IMR-90 (cell line): ENCODE data around the gene CRYBB1. TPM values are rescaled to one million over a fixed set of nuclear protein-coding genes. Genes with fewer than 3 reads are reported as not detected.

Experiments
- ATAC-seq: fragments of 200-7000 bp; cut with Tn5 transposase; 2 replicates; pipeline ENCODE4 v1.9.1; 2020; ENCODE audit warnings: low read depth, mild to moderate bottlenecking, moderate library complexity
- BruUV-seq: library from RNA; stranded (reverse); fragments of 400-500 nt; replicated peaks from 2 replicates; lab custom pipeline; 2021; lab: Mats Ljungman, UMichigan
- CTCF ChIA-PET: fragments of 300-600 bp; formaldehyde crosslinking; extraction: SDS; loops from one replicate; lab custom pipeline; 2021; ENCODE audit warnings: antibody characterized with exemption; lab: Yijun Ruan, JAX
- POLR2A ChIA-PET: fragments of 300-600 bp; sonication (Branson Sonifier 250); formaldehyde crosslinking; loops from one replicate; lab custom pipeline; 2022; ENCODE audit warnings: antibody characterized with exemption; ENCODE audit not compliant: unreplicated experiment; lab: Charles Lee
- DNase-seq: peaks from one replicate; pipeline ENCODE4 v3.0.0; 2013
- H2AFZ ChIP-seq: replicated peaks from 2 replicates; pipeline ENCODE3; 2013; ENCODE audit warnings: low read length, mild to moderate bottlenecking; ENCODE audit not compliant: poor library complexity
- H2AK5ac ChIP-seq: 2 replicates; pipeline ENCODE4 v1.6.1; 2013; ENCODE audit warnings: low read depth, low read length, inconsistent platforms
- H2AK9ac ChIP-seq: replicated peaks from 2 replicates; pipeline ENCODE3; 2013; ENCODE audit warnings: mild to moderate bottlenecking, low read depth, low read length, moderate library complexity; ENCODE audit not compliant: poor library complexity
- H2BK120ac ChIP-seq: 2 replicates; pipeline ENCODE4 v1.6.1; 2013; ENCODE audit warnings: low read depth, low read length, inconsistent platforms
- H2BK15ac ChIP-seq: 3 replicates; pipeline ENCODE4 v1.6.1; 2013; ENCODE audit warnings: low read depth, low read length, inconsistent platforms
- H2BK20ac ChIP-seq: 2 replicates; pipeline ENCODE4 v1.6.1; 2013; ENCODE audit warnings: low read depth, mild to moderate bottlenecking, inconsistent platforms, low read length, moderate library complexity
- H2BK5ac ChIP-seq: 2 replicates; pipeline ENCODE4 v1.6.1; 2013; ENCODE audit warnings: mild to moderate bottlenecking, low read depth, low read length, inconsistent platforms; ENCODE audit not compliant: poor library complexity, severe bottlenecking
- H3K14ac ChIP-seq: replicated peaks from 2 replicates; pipeline ENCODE4 v1.6.1; 2013; ENCODE audit warnings: low read depth, low read length, inconsistent platforms
- H3K18ac ChIP-seq: 2 replicates; pipeline ENCODE4 v1.6.1; 2013; ENCODE audit warnings: low read depth, low read length, control low read depth
- H3K23ac ChIP-seq: 2 replicates; pipeline ENCODE4 v1.6.1; 2013; ENCODE audit warnings: low read depth, low read length, inconsistent platforms
- H3K27ac ChIP-seq: 2 replicates; pipeline ENCODE4 v1.5.1; 2013; ENCODE audit warnings: mild to moderate bottlenecking, control low read depth, low read length; ENCODE audit not compliant: insufficient read depth
- H3K27me3 ChIP-seq: 2 replicates; pipeline ENCODE4 v1.6.1; 2013; ENCODE audit warnings: low read length; ENCODE audit not compliant: control insufficient read depth, insufficient read depth
- H3K36me3 ChIP-seq: 2 replicates; pipeline ENCODE4 v1.6.1; 2013; ENCODE audit warnings: low read length, mixed read lengths; ENCODE audit not compliant: control insufficient read depth, insufficient read depth
- H3K4ac ChIP-seq: 2 replicates; pipeline ENCODE4 v1.6.1; 2013; ENCODE audit warnings: low read depth, low read length, inconsistent platforms
- H3K4me1 ChIP-seq: 2 replicates; pipeline ENCODE4 v1.6.1; 2013; ENCODE audit warnings: low read length, mixed read lengths; ENCODE audit not compliant: control insufficient read depth, insufficient read depth
- H3K4me2 ChIP-seq: 2 replicates; pipeline ENCODE4 v1.6.1; 2013; ENCODE audit warnings: low read depth, mild to moderate bottlenecking, control low read depth, low read length, moderate library complexity
- H3K4me3 ChIP-seq: 2 replicates; pipeline ENCODE4 v1.5.1; 2013; ENCODE audit warnings: low read depth, mild to moderate bottlenecking, control low read depth, low read length, moderate library complexity; ENCODE audit not compliant: insufficient read depth
- H3K56ac ChIP-seq: 2 replicates; pipeline ENCODE4 v1.6.1; 2013; ENCODE audit warnings: low read length, inconsistent platforms; ENCODE audit not compliant: insufficient read depth; ENCODE audit errors: extremely low read depth
- H3K79me1 ChIP-seq, 2 experiments: 2 replicates each; pipeline ENCODE4 v1.6.1; 2013; ENCODE audit warnings: low read length in 2 of 2, inconsistent platforms in 1 of 2, low read depth in 1 of 2
- H3K9ac ChIP-seq: 2 replicates; pipeline ENCODE4 v1.6.1; 2013; ENCODE audit warnings: low read depth, low read length, control low read depth
- H3K9me1 ChIP-seq: 2 replicates; pipeline ENCODE4 v1.6.1; 2013; ENCODE audit warnings: low read length, inconsistent platforms; ENCODE audit not compliant: insufficient read depth
- H3K9me3 ChIP-seq: 2 replicates; pipeline ENCODE4 v1.6.1; 2013; ENCODE audit warnings: low read length; ENCODE audit not compliant: control insufficient read depth, insufficient read depth
- H4K20me1 ChIP-seq: 2 replicates; pipeline ENCODE4 v1.6.1; 2013; ENCODE audit warnings: low read length, inconsistent platforms; ENCODE audit not compliant: insufficient read depth
- H4K5ac ChIP-seq: 2 replicates; pipeline ENCODE4 v1.6.1; 2013; ENCODE audit warnings: mild to moderate bottlenecking, low read depth, low read length, control low read depth
- H4K8ac ChIP-seq, 2 experiments: 2 replicates each; pipeline ENCODE4 v1.6.1; 2013; ENCODE audit warnings: low read depth in 2 of 2, low read length in 2 of 2, control low read depth in 1 of 2, inconsistent platforms in 1 of 2
- H4K91ac ChIP-seq: 2 replicates; pipeline ENCODE4 v1.6.1; 2013; ENCODE audit warnings: low read depth, low read length, inconsistent platforms; ENCODE audit not compliant: insufficient read depth
- BHLHE40 ChIP-seq: fragments of 150-350 bp; IDR thresholded peaks from 2 replicates; pipeline ENCODE4 v1.6.1; 2016; ENCODE audit warnings: mild to moderate bottlenecking, low read depth, low read length
- CEBPB ChIP-seq: IDR thresholded peaks from 2 replicates; pipeline ENCODE4 v1.6.1; 2012; ENCODE audit warnings: low read depth, low read length, improper control_type of control experiment
- CHD1 ChIP-seq: IDR thresholded peaks from 2 replicates; pipeline ENCODE4 v1.6.1; 2012; ENCODE audit warnings: low read depth, low read length, improper control_type of control experiment
- CTCF ChIP-seq: conservative IDR thresholded peaks from 2 replicates; pipeline ENCODE4 v1.5.1; 2012; ENCODE audit warnings: mild to moderate bottlenecking, low read depth, low read length, improper control_type of control experiment
- ELK1 ChIP-seq: fragments of 150-350 bp; IDR thresholded peaks from 2 replicates; pipeline ENCODE4 v1.6.1; 2016; ENCODE audit warnings: low read depth, mild to moderate bottlenecking, low read length, moderate library complexity, borderline replicate concordance
- FOS ChIP-seq: fragments of 150-350 bp; IDR thresholded peaks from 2 replicates; pipeline ENCODE4 v1.6.1; 2016; ENCODE audit warnings: low read depth, low read length
- MAFK ChIP-seq: IDR thresholded peaks from 2 replicates; pipeline ENCODE4 v1.6.1; 2012; ENCODE audit warnings: low read depth, low read length, improper control_type of control experiment
- MAZ ChIP-seq: IDR thresholded peaks from 2 replicates; pipeline ENCODE4 v1.6.1; 2012; ENCODE audit warnings: low read depth, mild to moderate bottlenecking, low read length, improper control_type of control experiment, moderate library complexity, borderline replicate concordance
- MXI1 ChIP-seq: IDR thresholded peaks from 2 replicates; pipeline ENCODE4 v1.6.1; 2012; ENCODE audit warnings: low read depth, mild to moderate bottlenecking, low read length, moderate library complexity, borderline replicate concordance
- NFE2L2 ChIP-seq: fragments of 150-350 bp; IDR thresholded peaks from 2 replicates; pipeline ENCODE4 v1.6.1; 2016; ENCODE audit warnings: low read depth, mild to moderate bottlenecking, low read length
- POLR2A ChIP-seq: IDR thresholded peaks from 2 replicates; pipeline ENCODE4 v1.6.1; 2012; ENCODE audit warnings: mild to moderate bottlenecking, low read depth, low read length
- RAD21 ChIP-seq: IDR thresholded peaks from 2 replicates; pipeline ENCODE4 v1.6.1; 2012; ENCODE audit warnings: low read length, improper control_type of control experiment
- RCOR1 ChIP-seq: IDR thresholded peaks from 2 replicates; pipeline ENCODE4 v1.6.1; 2012; ENCODE audit warnings: mild to moderate bottlenecking, low read length, improper control_type of control experiment; ENCODE audit not compliant: insufficient replicate concordance
- RFX5 ChIP-seq: IDR thresholded peaks from 2 replicates; pipeline ENCODE4 v1.8.0; 2012; ENCODE audit warnings: low read depth, mild to moderate bottlenecking, low read length, moderate library complexity
- SMC3 ChIP-seq: fragments of 150-350 bp; IDR thresholded peaks from 2 replicates; pipeline ENCODE4 v1.6.1; 2016; ENCODE audit warnings: low read depth, mild to moderate bottlenecking, antibody characterized with exemption, low read length, moderate library complexity
- USF2 ChIP-seq: fragments of 150-350 bp; IDR thresholded peaks from 2 replicates; pipeline ENCODE4 v1.6.1; 2017; ENCODE audit warnings: mild to moderate bottlenecking, antibody characterized with exemption, low read length, low read depth
- WGBS, 2 experiments: methylation state at CpG; one replicate each; pipeline versions ENCODE4 v1.1.5 to v1.1.7; 2013; ENCODE audit warnings: missing lambda C conversion rate in 2 of 2; ENCODE audit not compliant: insufficient read length in 1 of 2; ENCODE audit errors: extremely low coverage in 2 of 2; 5-methylcytosine and 5-hydroxymethylcytosine counted together
- dilution Hi-C: fragments of 300-500 bp; cut with HindIII; formaldehyde crosslinking; loops from one replicate; pipeline ENCODE4 v1.14.3; 2018; ENCODE audit warnings: low sequenced_read_pairs; ENCODE audit not compliant: unreplicated experiment
- in situ Hi-C: fragments of 300-500 bp; cut with MboI; formaldehyde crosslinking; loops from 3 replicates; pipeline ENCODE4 v1.14.3; 2019; ENCODE audit warnings: low sequenced_read_pairs, inconsistent platforms, mixed read lengths
- intact Hi-C: fragments of 100-400 bp; cut with micrococcal nuclease; formaldehyde crosslinking; loops from 2 replicates; pipeline ENCODE4 v1.10.0; 2022
- polyA plus RNA-seq, 3 experiments: library from polyadenylated mRNA; depleted of rRNA; stranded (reverse); fragments of >200 nt; gene quantifications; 2 replicates each; pipeline ENCODE4 v1.2.3, GENCODE V29; 2012; ENCODE audit warnings: low replicate concordance in 1 of 3
- total RNA-seq: library from RNA; depleted of rRNA; stranded (reverse); fragments of >200 nt; gene quantifications from 2 replicates; pipeline ENCODE4 v1.2.3, GENCODE V29; 2012

Gene CRYBB1
- total and polyA plus RNA-seq, 2 of the 4 experiments (the other 2 are of a cell fraction) = not detected

DNA sequence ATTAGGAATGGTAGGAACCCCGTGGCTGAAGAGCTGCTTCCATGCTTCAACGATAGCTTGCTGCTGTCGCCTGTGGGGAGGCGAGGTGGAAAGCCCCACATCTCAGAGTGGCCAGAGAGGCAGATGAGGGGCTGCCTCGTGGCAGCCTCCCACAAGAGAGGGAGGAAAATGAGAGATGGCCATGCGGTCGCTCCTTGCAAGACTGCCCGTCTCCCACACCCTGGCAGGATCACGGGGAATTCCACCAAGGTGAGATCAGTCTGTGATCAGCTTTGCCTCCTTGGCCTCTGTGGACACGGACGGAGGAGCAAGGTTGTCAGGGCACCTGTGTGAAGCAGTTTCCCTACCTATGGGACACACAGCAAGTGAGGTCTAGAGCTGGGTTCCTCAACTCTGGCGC, 7.0 kb upstream of the CRYBB1 start:
- Histone ChIP-seq H3K9ac (no peak overlapping the region), H3K14ac (no peak overlapping the region), H3K27me3 (peaks cover 31% of the 10 kb centered on the region), H2BK5ac (no peak overlapping the region), H2BK15ac (no peak overlapping the region; the same call in 2 of the 3 replicates), H3K4me2 (no peak overlapping the region), H4K91ac (no peak overlapping the region), H2BK120ac (no peak overlapping the region), H4K8ac (no peak overlapping the region), H2AFZ (peak overlapping the region; percentile 47), H2AK5ac (no peak overlapping the region), H3K4me3 (no peak overlapping the region), H4K5ac (no peak overlapping the region), H3K18ac (no peak overlapping the region), H2AK9ac (no peak overlapping the region), H3K56ac (no peak overlapping the region), H3K9me1 (no peaks in the 10 kb centered on the region), H3K36me3 (no peaks in the 10 kb centered on the region), H2BK20ac (no peak overlapping the region), H3K23ac (no peak overlapping the region), H3K27ac (no peak overlapping the region), H3K79me1 (no peaks in the 10 kb centered on the region), H3K4ac (no peak overlapping the region), H4K20me1 (no peaks in the 10 kb centered on the region), H3K9me3 (no peaks in the 10 kb centered on the region), H3K4me1 (no peaks in the 10 kb centered on the region)
- ATAC-seq (no peak), DNase-seq (no peak)
- in situ Hi-C loops = no loop called here
- ChIA-PET CTCF (no interaction called here), POLR2A (no interaction called here)
- BruUV-seq = no TSS peak
- no peak for TF ChIP-seq MXI1
- TF ChIP-seq MAFK = no peak
- no peak for TF ChIP-seq RAD21
- no peak for TF ChIP-seq FOS
- no peak for TF ChIP-seq ELK1
- TF ChIP-seq MAZ = no peak
- TF ChIP-seq CTCF = no peak
- no peak for TF ChIP-seq POLR2A
- no peak for TF ChIP-seq CEBPB
- no peak for TF ChIP-seq CHD1
- TF ChIP-seq RFX5 = no peak
- no peak for TF ChIP-seq USF2
- no peak for TF ChIP-seq SMC3
- TF ChIP-seq NFE2L2 = no peak
- TF ChIP-seq RCOR1 = no peak
- no peak for TF ChIP-seq BHLHE40
- dilution Hi-C loops = no loop called here
- intact Hi-C loops = no loop called here
- 80% methylated on average over 5 of the region's 12 CpGs; no CpG with 5 or more reads in 1 of the 2 experiments for WGBS, 2 experiments
